ENCODE data around the gene DNAJC1. TPM values are rescaled to one million over a fixed set of nuclear protein-coding genes. Genes with fewer than 3 reads are reported as not detected.

Gene DNAJC1
- total and polyA plus RNA-seq, 2 of the 8 experiments (the other 6 are each of a cell fraction or from before 2014, with no cell fraction given): 6.8 to 14.8 TPM

GRCh38 chr10:21975378-21975990 lies 28.0 kb downstream of the DNAJC1 start:
- Histone ChIP-seq H3K4me2 (ENCODE audit: insufficient read depth in 1 of 2, low read depth in 2 of 2, low read length in 2 of 2) (no peak overlapping the region; a peak in 1 of 4 replicates), H3K9ac (replicated peaks in 1 of 4; ENCODE audit: extremely low read depth in 1 of 4, low read depth in 3 of 4, low read length in 3 of 4) (no peak overlapping the region; a peak in 1 of 7 replicates), H4K91ac (replicated peaks; ENCODE audit: insufficient read length, low read length) (no peak overlapping the region), H3K4ac (replicated peaks; ENCODE audit: insufficient read length, low read depth, low read length) (no peak overlapping the region), H2BK20ac (ENCODE audit: low read length) (no peak overlapping the region), H3K36me3 (ENCODE audit: control insufficient read depth in 2 of 4, insufficient read depth in 4 of 4, low read length in 3 of 4) (no peaks in the 10 kb centered on the region), H3K14ac (ENCODE audit: insufficient read length) (no peak overlapping the region), H3K4me1 (replicated peaks in 1 of 4; ENCODE audit: control insufficient read depth in 3 of 4, insufficient read depth in 4 of 4, low read length in 3 of 4) (peaks cover 0 to 10% (median 5%) of the 10 kb centered on the region in 4 experiments; a peak in 4 of 7 replicates), H3K9me3 (ENCODE audit: insufficient read depth in 2 of 2, low read depth in 1 of 2, low read length in 1 of 2) (no peaks in the 10 kb centered on the region), H3K56ac (replicated peaks; ENCODE audit: insufficient read length, low read depth, low read length) (no peak overlapping the region), H2AK5ac (ENCODE audit: low read depth, low read length) (no peak overlapping the region), H3K27ac (ENCODE audit: low read depth, low read length) (no peak overlapping the region), H3K23ac (ENCODE audit: insufficient read length) (no peak overlapping the region), H4K20me1 (replicated peaks in 1 of 2; ENCODE audit: control insufficient read depth in 1 of 2, insufficient read depth in 2 of 2, low read length in 2 of 2) (no peaks in the 10 kb centered on the region), H3K23me2 (ENCODE audit: low read depth, low read length) (no peaks in the 10 kb centered on the region; the same call in 1 of the 2 replicates), H3K79me2 (ENCODE audit: control insufficient read depth in 1 of 2, insufficient read depth in 2 of 2, low read length in 2 of 2) (peaks cover 0 to 15% of the 10 kb centered on the region in 2 experiments; a peak in 1 of 4 replicates), H3K27me3 (replicated peaks in 1 of 4; ENCODE audit: control insufficient read depth in 3 of 4, extremely low read depth in 1 of 4, insufficient read depth in 3 of 4, low read length in 3 of 4) (no peaks in the 10 kb centered on the region), H2BK120ac (replicated peaks; ENCODE audit: low read depth, low read length) (no peak overlapping the region), H3K4me3 (ENCODE audit: extremely low read depth in 1 of 4, insufficient read depth in 2 of 4, low read depth in 3 of 4, low read length in 4 of 4) (no peak overlapping the region), H2AFZ (ENCODE audit: low read length) (no peak overlapping the region), H3K79me1 (ENCODE audit: low read depth, low read length) (no peaks in the 10 kb centered on the region), H4K8ac (ENCODE audit: extremely low read depth, insufficient read depth, low read length) (no peak overlapping the region), H2BK12ac (ENCODE audit: low read depth, low read length) (no peak overlapping the region), H2BK5ac (ENCODE audit: low read depth, low read length) (no peak overlapping the region), H3K18ac (ENCODE audit: extremely low read depth, low read length) (no peak overlapping the region), H2BK15ac (ENCODE audit: low read length) (no peak overlapping the region), H4K5ac (ENCODE audit: insufficient read length, low read depth, low read length) (peak overlapping the region; percentile 39)
- CTCF ChIA-PET (ENCODE audit: partially characterized antibody): no interaction called here
- TF ChIP-seq SIN3A (conservative IDR thresholded peaks at IDR 0.05 in 1 of 2, IDR thresholded peaks at IDR 0.05 in 1 of 2; ENCODE audit: low read depth in 1 of 2, low read length in 2 of 2): no peak
- WGBS, 2 experiments (ENCODE audit: extremely low coverage in 1 of 2, insufficient coverage in 1 of 2, insufficient read length in 1 of 2, insufficient replicate concordance in 2 of 2, low coverage in 1 of 2, low lambda C conversion rate in 2 of 2, missing lambda C conversion rate in 1 of 2): 52% methylated on average over 1 of the region's 1 CpG; no CpG with 5 or more reads in 1 of the 2 experiments
- FAIRE-seq: no peak
- POLR2A ChIA-PET (ENCODE audit: partially characterized antibody): interaction anchor here (0.8 kb wide), 1 partner anchor 481 kb away, joined by 3 read pairs; no protein-coding TSS in a partner anchor
- DNase-seq (ENCODE audit: low read depth in 1 of 2, low spot score in 2 of 2): no peak
